ENCODE data around the gene EEPD1.
"Not testable (repeated sequence)": the region's sequence is repeated elsewhere in the genome, so short reads cannot be mapped to it uniquely, and the experiment has no call there.

Gene EEPD1

GRCh38 chr7:36245684-36246299 is 92.7 kb downstream of the EEPD1 start:
- FAIRE-seq = no peak

DNA sequence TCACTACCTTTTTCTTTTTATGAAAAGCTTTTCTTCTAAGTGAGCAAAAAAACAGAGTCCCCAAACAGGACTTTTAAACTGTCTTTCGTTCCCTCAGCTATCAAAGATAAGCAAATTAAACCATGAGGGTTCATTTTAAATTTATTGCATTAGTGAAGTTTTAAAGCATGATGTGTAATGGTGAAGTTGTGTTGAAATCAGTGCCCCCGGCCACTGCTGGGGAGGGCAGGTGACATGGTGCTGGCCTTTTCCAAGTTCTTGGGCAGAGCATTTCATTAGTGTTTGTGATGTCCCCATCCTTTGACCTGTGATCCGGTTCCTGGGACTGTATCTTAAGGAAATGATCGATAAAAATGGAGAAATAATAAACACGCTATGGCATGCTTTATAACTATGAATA is 96.0 kb downstream of the EEPD1 start:
- no peak for DNase-seq (ENCODE audit: insufficient read length, low spot score)
- FAIRE-seq = no peak

More at GRCh38 chr7:36245684-36246299, 92.7 kb downstream of the EEPD1 start:
- DNase-seq (ENCODE audit: insufficient read length, low spot score) = no peak

- no peak for FAIRE-seq
- no peak for DNase-seq (ENCODE audit: insufficient read length, low spot score)
Measured at GRCh38 chr7:36253699-36254098, 100.6 kb downstream of the EEPD1 start.

DNA sequence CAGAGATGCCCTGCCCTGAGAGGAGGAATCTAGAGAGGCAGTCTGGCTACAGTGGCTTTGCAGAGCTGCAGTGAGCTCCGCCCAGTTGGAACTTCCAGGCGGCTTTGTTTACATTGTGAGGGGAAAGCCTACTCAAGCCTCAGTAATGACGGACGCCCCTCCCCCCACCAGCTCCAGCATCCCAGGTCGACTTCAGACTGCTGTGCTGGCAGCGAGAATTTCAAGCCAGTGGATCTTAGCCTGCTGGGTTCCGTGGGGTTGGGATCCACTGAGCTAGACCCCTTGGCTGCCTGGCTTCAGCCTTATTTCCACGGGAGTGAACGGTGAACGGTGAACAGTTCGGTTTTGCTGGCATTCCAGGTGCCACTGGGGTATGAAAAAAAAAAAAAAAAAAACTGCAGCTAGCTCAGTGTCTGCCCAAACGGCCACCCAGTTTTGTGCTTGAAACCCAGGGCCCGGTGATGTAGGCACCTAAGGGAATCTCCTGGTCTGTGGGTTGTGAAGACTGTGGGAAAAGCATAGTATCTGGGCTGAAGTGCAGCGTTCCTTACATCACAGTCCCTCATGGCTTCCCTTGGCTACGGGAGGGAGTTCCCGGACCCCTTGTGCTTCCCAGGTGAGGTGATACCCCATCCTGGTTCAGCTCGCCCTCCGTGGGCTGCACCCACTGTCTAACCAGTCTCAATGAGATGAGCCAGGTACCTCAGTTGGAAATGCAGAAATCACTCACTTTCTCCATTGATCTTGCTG is 105.6 kb downstream of the EEPD1 start:
- not testable (repeated sequence) for DNase-seq (ENCODE audit: insufficient read length, low spot score); FAIRE-seq

GRCh38 chr7:36260481-36260880 is 107.4 kb downstream of the EEPD1 start:
- no peak for FAIRE-seq
- DNase-seq (ENCODE audit: insufficient read length, low spot score) = no peak

- no peak for DNase-seq (ENCODE audit: insufficient read length, low spot score)
Measured at GRCh38 chr7:36261019-36261754, 108.1 kb downstream of the EEPD1 start.

DNA sequence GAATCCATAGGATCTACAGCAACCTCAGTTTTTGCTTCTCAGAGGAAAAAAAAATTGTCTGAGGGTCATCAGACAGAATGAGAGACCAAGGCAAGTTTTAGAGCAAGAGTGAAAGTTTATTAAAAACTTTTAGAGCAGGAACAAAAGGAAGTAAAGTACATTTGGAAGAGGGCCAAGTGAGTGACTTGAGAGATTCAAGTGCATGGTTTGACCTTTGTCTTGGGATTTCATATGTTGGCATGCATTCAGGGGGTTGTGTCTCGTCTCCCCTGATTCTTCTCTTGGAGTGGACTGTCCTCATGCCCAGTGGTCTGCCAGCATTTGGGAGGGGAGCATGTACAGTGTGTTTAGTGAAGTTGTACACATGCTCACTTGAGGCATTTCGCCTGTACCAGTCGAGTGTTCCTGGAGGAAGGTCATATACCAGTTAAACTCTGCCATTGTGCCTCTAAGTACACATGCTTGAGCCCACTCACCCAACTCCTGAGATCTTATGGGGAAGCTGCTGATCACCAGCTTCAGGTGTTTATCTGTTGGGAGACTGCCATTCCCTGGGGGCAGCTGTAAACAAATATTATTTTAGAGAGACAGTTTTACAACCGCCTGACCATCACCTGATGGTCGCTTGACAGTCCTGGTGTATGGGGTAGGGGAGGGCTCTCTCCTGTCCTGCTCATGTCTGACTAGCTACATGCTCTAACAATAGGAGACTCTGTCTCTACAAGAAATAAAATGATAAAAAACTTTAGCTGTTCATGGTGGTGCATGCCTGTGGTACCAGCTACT is 109.4 kb downstream of the EEPD1 start:
- DNase-seq (ENCODE audit: insufficient read length, low spot score) (no peak), FAIRE-seq (no peak)

More at GRCh38 chr7:36261019-36261754, 108.1 kb downstream of the EEPD1 start:
- peak; percentile 62 for FAIRE-seq

DNA sequence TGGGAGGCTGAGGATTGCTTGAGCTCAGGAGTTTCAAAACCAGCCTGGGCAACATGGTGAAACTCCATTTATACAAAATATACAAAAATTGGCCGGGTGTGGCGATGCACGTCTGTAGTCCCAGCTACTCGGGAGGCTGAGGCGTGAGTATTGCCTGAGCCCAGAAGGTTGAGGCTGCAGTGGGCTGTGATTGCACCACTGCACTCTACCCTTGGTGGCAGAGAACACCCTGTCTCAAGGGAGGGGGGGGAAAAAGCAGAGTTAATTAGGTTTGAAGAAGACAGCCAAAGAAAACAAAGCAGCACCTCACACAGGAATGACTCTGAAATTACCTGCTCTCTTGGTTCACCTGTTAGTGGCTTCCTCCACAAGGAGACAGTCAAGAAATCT is 110.0 kb downstream of the EEPD1 start:
- no peak for DNase-seq (ENCODE audit: insufficient read length, low spot score)

DNA sequence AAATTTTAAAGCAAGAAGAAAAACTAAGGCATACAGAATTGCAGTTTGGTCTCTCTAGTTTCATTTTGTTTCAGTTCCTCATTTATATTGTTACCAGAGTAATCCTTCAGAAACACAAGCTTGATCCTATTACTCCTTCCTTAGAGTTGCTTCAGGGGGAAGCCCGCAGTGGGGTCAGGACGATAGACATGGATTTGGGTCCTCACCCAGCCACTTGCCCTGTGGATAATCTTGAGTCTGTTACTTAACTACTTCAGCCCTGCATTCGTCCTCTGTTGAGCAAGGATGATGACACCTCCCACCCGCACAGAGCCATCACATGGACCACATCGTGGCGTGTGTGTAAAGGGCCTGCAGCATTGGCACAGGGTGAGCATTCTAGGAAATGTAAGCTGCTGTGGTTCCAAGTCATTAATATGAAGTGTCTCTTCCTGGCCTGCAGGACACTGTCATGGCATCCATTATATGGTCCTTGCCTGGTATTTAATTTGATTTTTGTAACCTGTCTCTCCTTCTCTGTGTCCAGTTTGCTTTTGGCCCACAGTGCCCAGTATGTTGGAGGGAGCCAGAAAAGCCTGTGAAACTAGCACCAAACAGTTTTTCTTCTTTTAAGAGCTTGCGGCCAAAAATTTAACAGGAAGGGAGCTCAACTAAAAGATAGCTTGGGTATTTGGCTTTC is 111.2 kb downstream of the EEPD1 start:
- no peak for DNase-seq (ENCODE audit: insufficient read length, low spot score)

More for the DNA sequence above, 110.0 kb downstream of the EEPD1 start:
- FAIRE-seq = no peak

GRCh38 chr7:36264913-36265516 is 112.0 kb downstream of the EEPD1 start:
- DNase-seq (ENCODE audit: insufficient read length, low spot score) (no peak), FAIRE-seq (no peak)

More for the DNA sequence above, 111.2 kb downstream of the EEPD1 start:
- FAIRE-seq = peak; percentile 74

GRCh38 chr7:36265680-36266079 is 112.6 kb downstream of the EEPD1 start:
- no peak for DNase-seq (ENCODE audit: insufficient read length, low spot score)
- no peak for FAIRE-seq

GRCh38 chr7:36266190-36266589 is 113.1 kb downstream of the EEPD1 start:
- DNase-seq (ENCODE audit: insufficient read length, low spot score) = no peak
- no peak for FAIRE-seq

- DNase-seq (ENCODE audit: insufficient read length, low spot score) = no peak
- FAIRE-seq = no peak
Measured at GRCh38 chr7:36266683-36267082, 113.6 kb downstream of the EEPD1 start.

- peak; percentile 72 for FAIRE-seq
Measured at GRCh38 chr7:36272211-36272566, 119.1 kb downstream of the EEPD1 start.

GRCh38 chr7:36272567-36273269 is 119.7 kb downstream of the EEPD1 start:
- FAIRE-seq (no peak), DNase-seq (ENCODE audit: insufficient read length, low spot score) (no peak)

More at GRCh38 chr7:36272211-36272566, 119.1 kb downstream of the EEPD1 start:
- no peak for DNase-seq (ENCODE audit: insufficient read length, low spot score)

GRCh38 chr7:36273836-36274235 is 120.8 kb downstream of the EEPD1 start:
- DNase-seq (ENCODE audit: insufficient read length, low spot score) (no peak), FAIRE-seq (no peak)

GRCh38 chr7:36275735-36276284 is 122.8 kb downstream of the EEPD1 start:
- FAIRE-seq = no peak
- no peak for DNase-seq (ENCODE audit: insufficient read length, low spot score)

DNA sequence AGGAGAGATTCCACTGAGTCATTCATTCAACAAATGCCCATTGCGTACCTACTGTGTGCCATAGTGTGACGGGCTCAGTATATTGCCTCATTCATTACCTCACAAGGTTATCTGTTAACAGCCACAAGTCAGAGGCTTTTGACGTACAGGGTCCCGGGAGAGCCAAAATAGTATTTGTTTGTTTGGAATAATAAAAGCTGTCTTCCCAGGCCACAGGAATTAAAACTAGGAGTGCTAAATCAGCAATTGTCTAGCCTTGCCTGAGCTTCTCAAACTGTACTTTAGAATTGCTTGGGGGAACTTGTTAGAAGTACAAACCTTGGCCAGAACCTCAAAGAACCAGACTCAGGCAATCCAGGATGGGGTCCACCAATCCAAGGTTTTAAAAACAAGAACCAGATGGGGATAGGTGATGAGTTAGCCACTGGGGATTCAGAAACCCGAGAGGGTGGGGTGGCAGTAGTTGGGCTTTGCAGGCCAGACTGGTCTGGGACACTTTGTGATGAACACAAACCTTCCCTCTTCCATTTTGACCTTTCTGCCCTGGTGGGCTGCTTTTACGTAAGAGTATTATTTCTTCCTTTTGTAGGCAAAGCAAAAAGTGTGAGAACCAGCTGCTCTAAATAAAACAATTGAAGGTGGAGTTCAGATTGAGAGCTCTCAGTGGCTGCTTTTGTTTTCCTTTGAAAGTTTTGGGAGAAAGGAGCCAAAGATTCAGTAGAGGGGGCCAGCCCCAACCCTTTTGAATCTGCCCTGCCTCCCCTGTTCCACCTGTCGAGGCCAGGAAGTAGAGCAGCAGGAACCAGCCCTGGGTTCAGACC is 123.6 kb downstream of the EEPD1 start:
- DNase-seq (ENCODE audit: insufficient read length, low spot score) (no peak), FAIRE-seq (no peak)

Data from GM19239 (cell line).